ENCODE results near the gene CCDC159. TPM values are rescaled to one million over a fixed set of nuclear protein-coding genes. Genes with fewer than 3 reads are reported as not detected.

CCDC159 gene
- total RNA-seq, 1 donor from 2014 or later, result 21.6 TPM

DNA sequence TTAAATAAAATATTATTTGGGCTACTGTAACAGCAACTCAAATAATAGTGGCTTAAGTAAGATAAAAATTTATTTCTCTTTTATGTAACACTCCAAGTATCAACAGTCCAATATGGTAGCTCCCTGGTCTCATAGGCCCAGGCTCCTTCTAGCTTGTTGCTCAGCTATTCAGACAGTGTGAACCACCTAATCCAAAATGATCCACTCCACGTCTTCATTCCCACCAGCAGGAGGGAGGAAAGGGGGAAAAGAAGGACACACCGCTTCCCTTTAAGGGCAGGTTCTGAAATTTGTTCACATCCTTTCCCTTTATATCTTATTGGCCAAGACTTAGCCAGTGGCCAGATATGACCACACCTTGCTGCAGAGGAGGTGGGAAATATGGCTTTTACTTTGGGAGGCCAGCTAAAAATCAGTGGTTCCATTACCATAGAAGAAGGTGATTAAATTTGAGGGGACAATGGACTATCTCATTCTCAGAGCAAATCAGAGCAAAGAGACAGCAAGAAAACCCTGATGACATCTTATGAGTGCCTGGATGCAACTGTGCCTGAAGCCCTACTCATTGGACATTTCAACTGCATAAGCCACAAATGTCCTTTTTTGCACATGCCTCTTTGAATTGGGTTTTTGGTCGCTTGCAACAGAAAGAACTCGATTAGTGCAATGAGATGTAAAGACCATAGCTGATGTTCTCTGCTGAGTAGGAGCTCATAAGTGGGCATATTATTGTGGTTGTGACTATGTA, 44.8 kb downstream of the CCDC159 start:
- no peak for DNase-seq (ENCODE audit: low read depth)
- Histone ChIP-seq H3K4me3 (ENCODE audit: low read depth, low read length) (no peak overlapping the region), H3K27me3 (ENCODE audit: control insufficient read depth, insufficient read depth, low read length) (no peaks in the 10 kb centered on the region), H3K36me3 (ENCODE audit: control insufficient read depth, insufficient read depth, low read length) (no peaks in the 10 kb centered on the region)
- TF ChIP-seq, protein P1, sequence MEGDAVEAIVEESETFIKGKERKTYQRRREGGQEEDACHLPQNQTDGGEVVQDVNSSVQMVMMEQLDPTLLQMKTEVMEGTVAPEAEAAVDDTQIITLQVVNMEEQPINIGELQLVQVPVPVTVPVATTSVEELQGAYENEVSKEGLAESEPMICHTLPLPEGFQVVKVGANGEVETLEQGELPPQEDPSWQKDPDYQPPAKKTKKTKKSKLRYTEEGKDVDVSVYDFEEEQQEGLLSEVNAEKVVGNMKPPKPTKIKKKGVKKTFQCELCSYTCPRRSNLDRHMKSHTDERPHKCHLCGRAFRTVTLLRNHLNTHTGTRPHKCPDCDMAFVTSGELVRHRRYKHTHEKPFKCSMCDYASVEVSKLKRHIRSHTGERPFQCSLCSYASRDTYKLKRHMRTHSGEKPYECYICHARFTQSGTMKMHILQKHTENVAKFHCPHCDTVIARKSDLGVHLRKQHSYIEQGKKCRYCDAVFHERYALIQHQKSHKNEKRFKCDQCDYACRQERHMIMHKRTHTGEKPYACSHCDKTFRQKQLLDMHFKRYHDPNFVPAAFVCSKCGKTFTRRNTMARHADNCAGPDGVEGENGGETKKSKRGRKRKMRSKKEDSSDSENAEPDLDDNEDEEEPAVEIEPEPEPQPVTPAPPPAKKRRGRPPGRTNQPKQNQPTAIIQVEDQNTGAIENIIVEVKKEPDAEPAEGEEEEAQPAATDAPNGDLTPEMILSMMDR (IDR thresholded peaks at IDR 0.05; ENCODE audit: insufficient read depth, low read length, poor library complexity, severe bottlenecking), result no peak

DNA sequence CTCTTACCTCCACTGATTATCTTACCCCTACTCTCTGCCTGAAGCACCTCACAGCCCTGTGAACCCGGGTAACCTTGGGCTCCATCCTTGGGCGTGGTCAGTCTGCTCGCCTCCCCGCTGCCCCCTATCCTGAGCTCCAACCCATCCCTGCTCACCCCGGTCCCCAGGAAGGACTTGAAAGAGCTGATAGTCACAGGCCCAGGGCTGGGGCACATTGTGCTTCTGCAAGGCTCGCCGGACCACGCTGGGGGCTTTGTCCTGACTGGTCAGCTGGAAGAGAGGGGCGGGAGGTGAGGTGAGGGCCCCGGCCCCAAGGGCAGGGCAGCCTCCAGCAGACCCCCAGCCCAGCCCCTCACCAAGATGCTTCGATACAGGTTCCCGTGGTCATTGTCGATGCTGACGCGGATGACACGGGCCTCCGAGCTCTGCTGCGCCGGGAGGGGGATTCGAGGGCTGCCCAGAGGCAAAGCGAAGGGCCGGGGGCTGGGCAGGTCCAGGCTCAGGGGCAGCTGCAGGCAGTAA, 50.8 kb downstream of the CCDC159 start:
- Histone ChIP-seq H3K36me3 (ENCODE audit: control insufficient read depth, insufficient read depth, low read length) (no peaks in the 10 kb centered on the region), H3K4me3 (ENCODE audit: low read depth, low read length) (no peak overlapping the region), H3K27me3 (ENCODE audit: control insufficient read depth, insufficient read depth, low read length) (no peaks in the 10 kb centered on the region)
- TF ChIP-seq, protein P1 (IDR thresholded peaks at IDR 0.05; ENCODE audit: insufficient read depth, low read length, poor library complexity, severe bottlenecking), result no peak
- DNase-seq (ENCODE audit: low read depth), result no peak

DNA sequence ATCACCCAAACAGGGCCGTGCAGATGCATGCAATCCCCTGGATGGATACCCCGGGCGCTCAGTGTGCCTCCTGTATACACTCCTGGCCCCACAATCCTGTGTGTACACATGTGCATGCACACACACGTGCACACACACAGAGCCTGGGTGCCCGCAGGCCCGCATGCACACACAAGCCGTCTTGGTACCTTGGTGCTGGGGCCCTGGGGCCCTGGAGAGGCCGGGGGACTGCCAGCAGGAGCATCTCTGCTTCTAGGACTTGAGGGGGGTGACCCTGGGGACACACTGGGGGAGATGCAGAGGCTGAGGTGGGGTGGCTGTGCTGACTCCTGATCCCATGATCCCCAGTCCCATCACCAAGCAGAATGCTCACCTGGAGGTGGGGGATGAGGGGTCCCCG, 53.3 kb downstream of the CCDC159 start:
- DNase-seq (ENCODE audit: low read depth), result no peak
- Histone ChIP-seq H3K4me3 (ENCODE audit: low read depth, low read length) (no peak overlapping the region), H3K36me3 (ENCODE audit: control insufficient read depth, insufficient read depth, low read length) (no peaks in the 10 kb centered on the region), H3K27me3 (ENCODE audit: control insufficient read depth, insufficient read depth, low read length) (no peaks in the 10 kb centered on the region)
- TF ChIP-seq, protein P1 (IDR thresholded peaks at IDR 0.05; ENCODE audit: insufficient read depth, low read length, poor library complexity, severe bottlenecking), result no peak

DNA sequence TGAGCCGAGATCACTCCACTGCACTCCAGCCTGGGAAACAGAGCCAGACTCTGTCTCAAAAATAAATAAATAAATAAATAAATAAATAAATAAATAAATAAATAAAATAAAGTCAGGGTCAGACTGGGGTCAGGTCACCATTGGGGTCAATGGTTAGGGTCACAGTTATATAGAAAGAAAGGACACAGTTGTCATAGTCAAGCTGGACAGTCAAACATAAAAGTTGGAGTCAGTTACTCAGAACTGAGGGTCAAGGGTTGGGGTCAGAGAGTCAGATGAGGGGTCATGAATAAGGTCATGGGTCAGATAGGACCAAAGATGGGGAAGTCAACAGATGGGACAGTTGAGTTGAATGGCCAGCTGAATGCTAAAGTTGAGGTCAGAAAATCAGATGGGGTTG, 54.5 kb downstream of the CCDC159 start:
- H3K27me3 ChIP-seq (ENCODE audit: control insufficient read depth, insufficient read depth, low read length), result no peaks in the 10 kb centered on the region
- DNase-seq (ENCODE audit: low read depth), result no peak
- TF ChIP-seq, protein P1 (IDR thresholded peaks at IDR 0.05; ENCODE audit: insufficient read depth, low read length, poor library complexity, severe bottlenecking), result no peak
- H3K36me3 ChIP-seq (ENCODE audit: control insufficient read depth, insufficient read depth, low read length), result no peaks in the 10 kb centered on the region
- H3K4me3 ChIP-seq (ENCODE audit: low read depth, low read length), result no peak overlapping the region

DNA sequence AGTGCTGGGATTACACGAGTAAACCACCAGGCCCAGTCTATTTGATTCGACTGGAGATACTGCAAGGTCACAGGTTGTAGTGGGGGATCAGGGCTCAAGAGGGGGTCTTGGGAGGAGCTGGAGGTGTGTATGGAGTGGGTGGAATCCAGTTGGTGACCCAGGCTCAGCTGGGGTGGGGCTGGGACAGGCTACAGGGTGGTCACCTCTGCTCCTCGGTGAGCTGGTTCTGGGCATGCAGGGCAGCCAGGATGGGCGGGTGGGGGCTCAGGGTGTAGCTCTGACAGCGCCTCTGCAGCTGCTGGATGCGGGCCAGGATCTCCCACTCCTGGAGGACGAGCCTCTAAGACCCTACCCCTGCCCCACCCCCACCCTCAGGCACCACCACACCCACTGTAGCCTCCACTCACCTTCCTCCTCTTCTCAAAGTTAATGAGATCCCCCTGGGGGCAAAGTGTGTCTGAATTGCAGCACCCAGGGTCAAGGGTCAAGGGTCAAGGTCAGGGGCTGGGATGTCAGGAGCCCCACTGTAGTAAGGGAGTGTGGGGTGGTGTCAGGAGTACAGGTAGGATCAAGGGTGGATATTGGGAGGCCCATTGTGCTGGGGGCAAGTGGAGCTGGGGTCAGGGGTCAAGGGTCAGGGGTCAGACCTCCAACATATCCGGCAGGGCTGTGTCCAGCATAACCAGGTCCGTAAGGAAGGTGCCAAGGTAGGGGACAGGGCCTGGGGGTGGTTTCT, 55.7 kb downstream of the CCDC159 start:
- H3K36me3 ChIP-seq (ENCODE audit: control insufficient read depth, insufficient read depth, low read length), result no peaks in the 10 kb centered on the region
- TF ChIP-seq, protein P1 (IDR thresholded peaks at IDR 0.05; ENCODE audit: insufficient read depth, low read length, poor library complexity, severe bottlenecking), result no peak
- no peak overlapping the region for H3K4me3 ChIP-seq (ENCODE audit: low read depth, low read length)
- H3K27me3 ChIP-seq (ENCODE audit: control insufficient read depth, insufficient read depth, low read length), result peaks cover 8% of the 10 kb centered on the region
- no peak for DNase-seq (ENCODE audit: low read depth)

Other genes with a start within 250 kb of the CCDC159 start
- gene SPC24, start 190.7 kb upstream of the CCDC159 start, total RNA-seq, result 2.5 and 2.8 TPM in 2 replicates
- gene KANK2, start 149.0 kb upstream of the CCDC159 start, total RNA-seq, result 42.9 and 50.6 TPM in 2 replicates
- gene ANGPTL8, start 106.9 kb upstream of the CCDC159 start, total RNA-seq, result not detected in 2 replicates
- gene DOCK6, start 84.0 kb upstream of the CCDC159 start, total RNA-seq, result 56.8 and 62.9 TPM in 2 replicates
- gene TSPAN16, start 50.4 kb upstream of the CCDC159 start, total RNA-seq, result not detected in 2 replicates
- 19.6 and 19.8 TPM in 2 replicates for gene RAB3D, start 6.9 kb upstream of the CCDC159 start, total RNA-seq
- gene TMEM205, start 251 bp upstream of the CCDC159 start, total RNA-seq, result 307 and 377 TPM in 2 replicates
- gene PLPPR2, start 8.9 kb downstream of the CCDC159 start, total RNA-seq, result 6.7 and 14.0 TPM in 2 replicates
- gene SWSAP1, start 28.1 kb downstream of the CCDC159 start, total RNA-seq, result 2.9 and 4.0 TPM in 2 replicates
- 3.0 and 4.4 TPM in 2 replicates for gene EPOR, start 37.8 kb downstream of the CCDC159 start, total RNA-seq
- 10.2 and 18.1 TPM in 2 replicates for gene RGL3, start 72.8 kb downstream of the CCDC159 start, total RNA-seq
- 0.07 and 0.29 TPM in 2 replicates for gene ODAD3, start 88.6 kb downstream of the CCDC159 start, total RNA-seq
- 269 TPM in 2 replicates for gene PRKCSH, start 89.1 kb downstream of the CCDC159 start, total RNA-seq
- not detected in 2 replicates for gene ELAVL3, start 134.5 kb downstream of the CCDC159 start, total RNA-seq
- 6.6 and 20.5 TPM in 2 replicates for gene ZNF653, start 159.3 kb downstream of the CCDC159 start, total RNA-seq
- 37.4 and 40.0 TPM in 2 replicates for gene ECSIT, start 182.6 kb downstream of the CCDC159 start, total RNA-seq
- 11.8 and 14.5 TPM in 2 replicates for gene CNN1, start 192.3 kb downstream of the CCDC159 start, total RNA-seq
- 67.3 and 69.6 TPM in 2 replicates for gene ELOF1, start 212.7 kb downstream of the CCDC159 start, total RNA-seq
- 23.4 and 24.8 TPM in 2 replicates for gene ACP5, start 231.1 kb downstream of the CCDC159 start, total RNA-seq